Neutrophil (primary cell): ENCODE results near the gene TM6SF1.
"Not testable (repeated sequence)": the region's sequence is repeated elsewhere in the genome, so short reads cannot be mapped to it uniquely, and the experiment has no call there.

Source experiments
- H3K27ac ChIP-seq: fragments of 200-600 bp; sonication (generic); 2 replicates; pipeline ENCODE4 v1.5.1; 2016; ENCODE audit warnings: mild to moderate bottlenecking, moderate library complexity
- H3K27me3 ChIP-seq: fragments of 200-600 bp; sonication (generic); 2 replicates; pipeline ENCODE4 v1.6.0; 2016; ENCODE audit warnings: mild to moderate bottlenecking
- H3K36me3 ChIP-seq: fragments of 200-600 bp; sonication (generic); 2 replicates; pipeline ENCODE4 v1.5.1; 2017
- H3K4me1 ChIP-seq, 2 experiments: fragments of 200-600 bp in 1 of 2; sonication (generic) in 1 of 2; 1 replicate in 1 of 2; 2 replicates in 1 of 2; pipeline versions ENCODE4 v1.5.1 to v1.6.1; 2013 to 2016; ENCODE audit warnings: low read depth in 1 of 2, low read length in 1 of 2, mild to moderate bottlenecking in 1 of 2, moderate library complexity in 1 of 2; ENCODE audit not compliant: control insufficient read depth in 1 of 2, insufficient read depth in 1 of 2
- H3K4me3 ChIP-seq, 2 experiments: fragments of 200-600 bp in 1 of 2; sonication (generic) in 1 of 2; 1 replicate in 1 of 2; 2 replicates in 1 of 2; pipeline ENCODE4 v1.5.1; 2013 to 2016; ENCODE audit warnings: low read depth in 1 of 2, low read length in 1 of 2, mild to moderate bottlenecking in 1 of 2, moderate library complexity in 1 of 2
- H3K9me3 ChIP-seq: fragments of 200-600 bp; sonication (generic); 2 replicates; pipeline ENCODE4 v1.5.1; 2016
- TF ChIP-seq, protein P1 (sequence below): fragments of 200-600 bp; sonication (generic); IDR thresholded peaks from 2 replicates; pipeline ENCODE4 v1.5.1; 2016; ENCODE audit warnings: antibody characterized with exemption

TM6SF1 gene

DNA sequence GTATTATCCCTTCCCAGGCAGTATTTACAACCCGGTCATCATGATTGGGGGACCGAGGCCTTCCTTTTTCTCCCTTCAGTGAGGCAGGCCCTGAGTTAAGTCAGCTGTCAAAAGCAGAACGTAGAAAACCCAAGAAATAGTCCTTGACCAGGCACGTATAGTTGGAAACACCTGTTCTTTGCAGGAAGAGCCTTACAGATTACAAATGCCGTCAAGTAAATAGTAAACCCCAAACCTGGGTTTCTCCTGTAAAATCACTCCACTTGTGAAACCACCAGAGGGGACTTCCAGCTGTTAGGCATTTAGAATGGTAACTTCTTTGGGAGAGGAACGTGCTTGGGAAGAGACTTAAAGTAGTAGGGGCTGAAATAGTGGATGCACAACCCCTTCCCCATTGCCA, 39.4 kb upstream of the TM6SF1 start:
- Histone ChIP-seq H3K4me3 (no peak overlapping the region), H3K27me3 (no peaks in the 10 kb centered on the region), H3K27ac (peak overlapping the region; percentile 91), H3K4me1 (peaks cover 32 to 38% of the 10 kb centered on the region in 2 experiments), H3K9me3 (peaks cover 7% of the 10 kb centered on the region), H3K36me3 (no peaks in the 10 kb centered on the region)
- TF ChIP-seq, protein P1, sequence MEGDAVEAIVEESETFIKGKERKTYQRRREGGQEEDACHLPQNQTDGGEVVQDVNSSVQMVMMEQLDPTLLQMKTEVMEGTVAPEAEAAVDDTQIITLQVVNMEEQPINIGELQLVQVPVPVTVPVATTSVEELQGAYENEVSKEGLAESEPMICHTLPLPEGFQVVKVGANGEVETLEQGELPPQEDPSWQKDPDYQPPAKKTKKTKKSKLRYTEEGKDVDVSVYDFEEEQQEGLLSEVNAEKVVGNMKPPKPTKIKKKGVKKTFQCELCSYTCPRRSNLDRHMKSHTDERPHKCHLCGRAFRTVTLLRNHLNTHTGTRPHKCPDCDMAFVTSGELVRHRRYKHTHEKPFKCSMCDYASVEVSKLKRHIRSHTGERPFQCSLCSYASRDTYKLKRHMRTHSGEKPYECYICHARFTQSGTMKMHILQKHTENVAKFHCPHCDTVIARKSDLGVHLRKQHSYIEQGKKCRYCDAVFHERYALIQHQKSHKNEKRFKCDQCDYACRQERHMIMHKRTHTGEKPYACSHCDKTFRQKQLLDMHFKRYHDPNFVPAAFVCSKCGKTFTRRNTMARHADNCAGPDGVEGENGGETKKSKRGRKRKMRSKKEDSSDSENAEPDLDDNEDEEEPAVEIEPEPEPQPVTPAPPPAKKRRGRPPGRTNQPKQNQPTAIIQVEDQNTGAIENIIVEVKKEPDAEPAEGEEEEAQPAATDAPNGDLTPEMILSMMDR, result no peak

DNA sequence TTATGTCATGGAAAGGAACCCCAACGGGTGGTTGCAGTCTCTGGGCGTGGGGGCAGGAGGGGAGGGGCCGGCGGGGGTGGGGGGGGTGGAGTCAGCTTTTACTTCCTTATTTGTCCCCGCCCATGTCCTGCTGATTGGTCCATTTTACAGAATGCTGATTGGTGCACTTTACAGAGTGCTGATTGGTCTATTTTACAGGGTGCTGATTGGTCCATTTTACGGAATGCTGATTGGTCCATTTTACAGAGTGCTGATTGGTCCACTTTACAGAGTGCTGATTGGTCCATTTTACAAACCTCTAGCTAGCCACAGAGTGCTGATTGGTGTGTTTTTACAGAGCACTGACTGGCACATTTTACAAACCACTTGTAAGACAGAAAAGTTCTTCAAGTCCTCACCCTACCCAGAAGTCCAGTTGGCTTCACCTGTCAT, 38.2 kb upstream of the TM6SF1 start:
- H3K27ac ChIP-seq, result peak overlapping the region; percentile 91
- not testable (repeated sequence) for H3K4me3 ChIP-seq, H3K9me3 ChIP-seq, H3K27me3 ChIP-seq, H3K36me3 ChIP-seq
- peaks cover 22 to 28% of the 10 kb centered on the region in 2 experiments for H3K4me1 ChIP-seq

DNA sequence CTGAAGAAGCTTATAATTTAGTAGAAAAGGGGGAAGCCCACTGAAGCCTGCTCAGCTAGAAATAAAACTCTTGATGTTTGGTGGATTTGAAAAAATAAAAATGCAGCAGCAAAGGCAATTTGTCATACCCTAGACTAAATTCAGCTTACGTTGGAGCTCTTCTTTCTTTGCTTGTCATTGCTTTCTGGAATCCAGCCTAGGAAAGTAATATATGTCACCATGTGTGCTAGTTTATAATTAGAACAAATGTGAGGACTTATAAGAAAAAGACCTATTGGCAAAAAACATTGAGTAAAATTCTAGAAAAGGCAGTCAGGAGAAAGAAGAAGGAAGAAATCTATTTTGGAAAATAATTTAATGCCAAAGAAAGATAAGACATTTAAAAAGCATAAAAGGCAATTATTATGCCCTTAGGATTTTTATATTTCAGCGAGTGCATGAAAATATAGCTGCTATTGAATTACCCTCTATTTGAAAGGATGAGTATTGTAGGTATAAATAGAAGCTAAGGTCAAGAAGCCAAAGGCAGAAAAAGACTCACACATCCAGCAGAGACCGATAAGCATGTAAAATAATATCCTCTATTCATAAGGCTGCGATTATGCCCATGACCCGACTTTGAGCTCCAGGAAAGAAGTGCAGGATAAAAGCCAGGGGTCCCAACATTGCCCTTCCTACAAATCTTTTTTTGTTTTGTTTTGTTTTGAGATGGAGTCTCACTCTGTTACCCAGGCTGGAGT, 29.8 kb upstream of the TM6SF1 start:
- TF ChIP-seq, protein P1, result no peak
- peaks cover 53% of the 10 kb centered on the region for H3K27me3 ChIP-seq

DNA sequence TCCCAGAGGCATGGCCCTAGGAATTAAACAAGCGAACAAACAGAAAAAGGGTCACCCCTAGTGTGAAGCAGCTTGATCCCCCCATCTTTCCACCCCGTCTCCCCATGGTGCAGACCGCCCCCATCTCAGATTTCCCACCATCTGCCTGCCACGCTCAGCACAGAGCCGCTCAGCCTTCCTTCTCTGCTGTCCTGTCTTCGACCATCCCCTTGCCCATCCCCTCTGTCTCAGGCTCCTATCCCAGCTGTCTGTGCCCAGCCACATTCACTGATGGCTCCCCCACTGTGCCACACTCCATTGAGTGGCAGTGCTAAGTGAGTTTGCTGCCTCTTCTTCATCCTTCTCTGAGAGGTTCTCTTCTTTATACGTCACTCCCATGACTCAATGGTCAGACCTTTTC, 28.7 kb upstream of the TM6SF1 start:
- Histone ChIP-seq H3K4me3 (no peak overlapping the region), H3K36me3 (no peaks in the 10 kb centered on the region), H3K4me1 (no peaks in the 10 kb centered on the region), H3K27me3 (peaks cover 54% of the 10 kb centered on the region), H3K9me3 (no peaks in the 10 kb centered on the region), H3K27ac (no peak overlapping the region)
- TF ChIP-seq, protein P1, result no peak

More for the DNA sequence above, 29.8 kb upstream of the TM6SF1 start:
- Histone ChIP-seq H3K27ac (no peak overlapping the region), H3K4me3 (no peak overlapping the region), H3K4me1 (no peaks in the 10 kb centered on the region), H3K36me3 (no peaks in the 10 kb centered on the region), H3K9me3 (no peaks in the 10 kb centered on the region)

DNA sequence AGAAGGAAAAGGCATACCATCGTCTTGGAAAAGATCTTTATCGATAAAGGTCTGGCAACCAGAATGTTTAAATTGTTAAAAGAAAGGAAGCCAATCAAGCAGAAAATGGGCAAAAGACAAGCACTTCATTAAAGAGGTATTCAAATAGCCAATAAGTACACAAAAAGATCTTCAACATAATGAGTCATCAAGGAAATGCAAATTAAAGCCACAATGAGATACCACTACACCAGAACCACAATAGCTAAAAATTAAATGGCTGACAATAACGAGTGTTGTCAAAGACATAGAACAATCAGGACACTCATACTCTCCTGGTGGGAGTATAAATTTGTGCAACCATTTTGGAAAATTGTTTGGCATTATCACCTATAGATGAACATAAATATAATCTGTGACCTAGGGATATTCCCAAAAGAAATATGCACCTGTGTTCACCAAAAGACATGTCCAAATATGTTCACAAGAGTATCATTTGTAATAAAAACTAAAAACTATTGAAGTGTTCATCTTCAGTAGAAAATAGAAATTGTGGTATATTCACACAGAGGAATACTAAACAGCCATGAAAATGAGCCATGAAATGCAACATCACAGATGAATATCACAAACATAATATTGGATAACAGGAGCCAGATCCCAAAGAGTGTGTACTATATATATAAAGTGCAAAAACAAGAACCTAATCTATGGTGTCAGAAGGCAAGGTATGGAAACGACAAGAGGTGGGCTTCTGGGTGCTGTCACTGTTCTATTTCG, 26.0 kb upstream of the TM6SF1 start:
- TF ChIP-seq, protein P1, result no peak
- Histone ChIP-seq H3K4me3 (no peak overlapping the region), H3K27me3 (peaks cover 53% of the 10 kb centered on the region), H3K36me3 (no peaks in the 10 kb centered on the region), H3K4me1 (no peaks in the 10 kb centered on the region), H3K9me3 (no peaks in the 10 kb centered on the region), H3K27ac (no peak overlapping the region)
